ENCODE measurements around the gene BASP1.

Gene BASP1

DNA sequence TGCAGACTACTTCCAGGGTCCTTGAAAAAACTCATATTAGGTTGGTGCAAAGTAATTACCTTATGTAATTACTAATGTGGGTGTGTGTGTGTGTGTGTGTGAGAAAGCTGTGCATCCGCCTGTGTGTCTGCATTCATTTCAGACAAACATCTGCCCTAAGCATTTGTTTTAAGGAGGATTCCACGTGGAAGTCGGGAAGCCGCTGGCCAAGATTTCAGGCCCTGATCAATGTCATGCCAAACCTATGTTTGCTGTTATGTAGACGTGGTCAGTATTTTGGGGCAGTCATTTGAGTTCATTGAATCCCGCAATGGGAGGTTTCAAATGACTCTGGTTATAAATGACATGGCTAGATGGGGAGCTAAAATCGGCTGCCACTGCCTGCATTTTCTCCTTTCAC lies 33.6 kb upstream of the BASP1 start:
- Histone ChIP-seq H3K4me3 (replicated peaks; ENCODE audit: low read depth, low read length) (no peak overlapping the region), H3K36me3 (ENCODE audit: control insufficient read depth, insufficient read depth, low read length) (no peaks in the 10 kb centered on the region), H3K27me3 (replicated peaks; ENCODE audit: control insufficient read depth, insufficient read depth, low read length) (no peaks in the 10 kb centered on the region)
- TF ChIP-seq, protein P1, sequence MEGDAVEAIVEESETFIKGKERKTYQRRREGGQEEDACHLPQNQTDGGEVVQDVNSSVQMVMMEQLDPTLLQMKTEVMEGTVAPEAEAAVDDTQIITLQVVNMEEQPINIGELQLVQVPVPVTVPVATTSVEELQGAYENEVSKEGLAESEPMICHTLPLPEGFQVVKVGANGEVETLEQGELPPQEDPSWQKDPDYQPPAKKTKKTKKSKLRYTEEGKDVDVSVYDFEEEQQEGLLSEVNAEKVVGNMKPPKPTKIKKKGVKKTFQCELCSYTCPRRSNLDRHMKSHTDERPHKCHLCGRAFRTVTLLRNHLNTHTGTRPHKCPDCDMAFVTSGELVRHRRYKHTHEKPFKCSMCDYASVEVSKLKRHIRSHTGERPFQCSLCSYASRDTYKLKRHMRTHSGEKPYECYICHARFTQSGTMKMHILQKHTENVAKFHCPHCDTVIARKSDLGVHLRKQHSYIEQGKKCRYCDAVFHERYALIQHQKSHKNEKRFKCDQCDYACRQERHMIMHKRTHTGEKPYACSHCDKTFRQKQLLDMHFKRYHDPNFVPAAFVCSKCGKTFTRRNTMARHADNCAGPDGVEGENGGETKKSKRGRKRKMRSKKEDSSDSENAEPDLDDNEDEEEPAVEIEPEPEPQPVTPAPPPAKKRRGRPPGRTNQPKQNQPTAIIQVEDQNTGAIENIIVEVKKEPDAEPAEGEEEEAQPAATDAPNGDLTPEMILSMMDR (IDR thresholded peaks at IDR 0.05; ENCODE audit: insufficient read depth, low read length, poor library complexity, severe bottlenecking) = no peak
- DNase-seq (ENCODE audit: extremely low read depth, insufficient read length) = no peak

DNA sequence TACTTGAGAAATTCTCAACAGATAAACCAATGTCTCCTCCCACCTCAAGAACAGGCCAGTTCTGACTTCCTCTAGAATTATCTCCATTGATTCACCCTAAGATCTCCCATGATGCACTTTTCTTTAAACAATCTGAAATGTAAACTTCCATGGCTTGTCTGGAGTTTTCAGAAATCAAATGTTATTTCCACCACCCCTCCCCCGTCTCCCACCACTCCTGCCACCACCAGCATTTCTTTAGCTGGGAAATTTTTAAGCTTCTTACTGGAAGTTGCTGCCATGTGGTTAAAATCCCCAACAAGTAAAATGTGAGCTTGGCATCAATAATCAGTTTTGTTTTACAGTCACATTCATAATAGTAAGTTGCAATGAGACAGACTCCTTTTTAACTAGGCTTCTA lies 32.8 kb upstream of the BASP1 start:
- no peaks in the 10 kb centered on the region for H3K36me3 ChIP-seq (ENCODE audit: control insufficient read depth, insufficient read depth, low read length)
- H3K4me3 ChIP-seq (replicated peaks; ENCODE audit: low read depth, low read length) = no peak overlapping the region
- TF ChIP-seq, protein P1 (IDR thresholded peaks at IDR 0.05; ENCODE audit: insufficient read depth, low read length, poor library complexity, severe bottlenecking) = no peak
- DNase-seq (ENCODE audit: extremely low read depth, insufficient read length) = no peak
- no peaks in the 10 kb centered on the region for H3K27me3 ChIP-seq (replicated peaks; ENCODE audit: control insufficient read depth, insufficient read depth, low read length)

DNA sequence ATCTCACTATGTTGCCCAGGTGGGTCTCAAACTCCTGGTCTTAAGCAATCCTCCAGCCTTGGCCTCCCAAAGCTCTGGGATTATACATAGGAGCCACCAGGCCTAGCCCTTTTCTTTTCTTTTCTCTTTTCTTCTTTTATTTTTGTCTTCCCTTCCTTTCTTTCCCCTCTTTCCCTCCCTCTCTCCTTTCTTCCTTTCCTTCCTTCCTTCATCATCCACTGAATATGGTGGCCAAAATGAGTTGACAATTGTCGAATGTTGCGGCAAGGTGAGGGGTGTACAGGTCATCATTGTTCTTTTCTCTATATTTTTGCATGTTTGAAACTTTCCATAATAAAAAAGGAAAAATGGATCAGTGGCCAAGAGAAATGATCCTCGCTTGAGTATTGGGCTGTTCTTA lies 32.1 kb upstream of the BASP1 start:
- Histone ChIP-seq H3K4me3 (replicated peaks; ENCODE audit: low read depth, low read length) (no peak overlapping the region), H3K36me3 (ENCODE audit: control insufficient read depth, insufficient read depth, low read length) (no peaks in the 10 kb centered on the region), H3K27me3 (replicated peaks; ENCODE audit: control insufficient read depth, insufficient read depth, low read length) (no peaks in the 10 kb centered on the region)
- DNase-seq (ENCODE audit: extremely low read depth, insufficient read length) = no peak
- TF ChIP-seq, protein P1 (IDR thresholded peaks at IDR 0.05; ENCODE audit: insufficient read depth, low read length, poor library complexity, severe bottlenecking) = no peak

DNA sequence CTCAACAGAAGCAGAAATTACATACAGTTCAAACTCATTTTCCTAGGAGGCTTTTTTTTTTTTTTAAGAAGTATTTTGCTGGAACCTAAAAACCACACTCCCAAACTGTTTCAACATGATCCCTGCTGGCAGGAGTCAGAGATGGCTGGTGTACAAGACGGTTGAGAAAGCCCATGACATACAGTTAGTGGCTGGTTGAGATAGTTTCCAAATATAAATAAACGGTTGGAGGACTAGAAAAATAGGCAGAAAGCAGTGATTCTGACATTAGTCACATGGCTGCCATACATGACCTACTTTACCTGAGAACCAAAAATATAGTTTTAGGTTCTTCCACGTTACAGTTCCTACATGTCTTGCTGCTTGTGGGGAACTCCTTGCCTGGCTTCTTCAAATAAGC lies 31.7 kb upstream of the BASP1 start:
- no peaks in the 10 kb centered on the region for H3K27me3 ChIP-seq (replicated peaks; ENCODE audit: control insufficient read depth, insufficient read depth, low read length)
- DNase-seq (ENCODE audit: extremely low read depth, insufficient read length) = no peak
- H3K4me3 ChIP-seq (replicated peaks; ENCODE audit: low read depth, low read length) = no peak overlapping the region
- TF ChIP-seq, protein P1 (IDR thresholded peaks at IDR 0.05; ENCODE audit: insufficient read depth, low read length, poor library complexity, severe bottlenecking) = no peak
- no peaks in the 10 kb centered on the region for H3K36me3 ChIP-seq (ENCODE audit: control insufficient read depth, insufficient read depth, low read length)

DNA sequence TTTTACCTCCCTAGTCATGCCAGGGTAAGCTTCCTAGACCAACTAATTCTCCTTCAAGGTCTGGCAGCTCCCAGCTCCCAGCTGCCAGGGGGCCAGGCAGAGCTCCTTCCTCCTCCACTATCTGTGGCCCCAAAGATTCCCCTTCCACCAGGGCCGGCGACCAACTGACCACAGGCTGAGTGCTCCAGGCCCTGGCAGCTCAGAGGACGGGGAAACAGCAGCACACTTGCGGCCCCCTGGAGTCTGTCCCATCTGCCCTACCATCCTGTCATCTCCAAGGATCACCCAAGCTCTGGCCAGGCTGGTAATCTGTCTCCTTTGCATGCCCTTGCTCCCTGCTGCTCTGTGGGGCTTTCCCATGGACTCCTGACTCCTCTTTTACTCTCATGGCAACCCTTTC lies 31.2 kb upstream of the BASP1 start:
- TF ChIP-seq, protein P1 (IDR thresholded peaks at IDR 0.05; ENCODE audit: insufficient read depth, low read length, poor library complexity, severe bottlenecking) = no peak
- no peak for DNase-seq (ENCODE audit: extremely low read depth, insufficient read length)
- Histone ChIP-seq H3K36me3 (ENCODE audit: control insufficient read depth, insufficient read depth, low read length) (no peaks in the 10 kb centered on the region), H3K4me3 (replicated peaks; ENCODE audit: low read depth, low read length) (no peak overlapping the region), H3K27me3 (replicated peaks; ENCODE audit: control insufficient read depth, insufficient read depth, low read length) (no peaks in the 10 kb centered on the region)

All from GM06990 (cell line).